ENCODE data around the gene TDRD1. TPM values are rescaled to one million over a fixed set of nuclear protein-coding genes. Genes with fewer than 3 reads are reported as not detected.

The TDRD1 gene
- total RNA-seq, 1 experiment from 2014 or later: not detected

GRCh38 chr10:114256008-114256765 lies 77.0 kb downstream of the TDRD1 start:
- no peaks in the 10 kb centered on the region for H4K20me1 ChIP-seq (ENCODE audit: insufficient read depth, low read depth, low read length)
- H3K9ac ChIP-seq (ENCODE audit: low read length): no peak overlapping the region

GRCh38 chr10:114256822-114257221 lies 77.7 kb downstream of the TDRD1 start:
- H3K9me2 ChIP-seq (replicated peaks; ENCODE audit: insufficient read depth, low read length): no peaks in the 10 kb centered on the region
- H3K36me3 ChIP-seq (ENCODE audit: insufficient read depth, low read length): no peaks in the 10 kb centered on the region
- no peak overlapping the region for H3K4me2 ChIP-seq (ENCODE audit: low read depth, low read length, poor library complexity, severe bottlenecking)

More at GRCh38 chr10:114256008-114256765, 77.0 kb downstream of the TDRD1 start:
- H3K36me3 ChIP-seq (ENCODE audit: insufficient read depth, low read length): no peaks in the 10 kb centered on the region
- H3K9me2 ChIP-seq (replicated peaks; ENCODE audit: insufficient read depth, low read length): no peaks in the 10 kb centered on the region
- no peak for DNase-seq
- no peak overlapping the region for H3K27ac ChIP-seq (ENCODE audit: low read length)
- no peaks in the 10 kb centered on the region for H3K4me1 ChIP-seq (ENCODE audit: low read length)
- no peaks in the 10 kb centered on the region for H3K27me3 ChIP-seq (ENCODE audit: low read length)
- no peaks in the 10 kb centered on the region for H3K79me2 ChIP-seq (ENCODE audit: low read length)
- H2AFZ ChIP-seq (ENCODE audit: low read length): no peak overlapping the region
- H3K9me3 ChIP-seq (ENCODE audit: low read length): no peaks in the 10 kb centered on the region
- H3K4me2 ChIP-seq (ENCODE audit: low read depth, low read length, poor library complexity, severe bottlenecking): no peak overlapping the region
- no peak overlapping the region for H3K4me3 ChIP-seq (ENCODE audit: low read length)

GRCh38 chr10:114257498-114257897 lies 78.3 kb downstream of the TDRD1 start:
- H3K4me1 ChIP-seq (ENCODE audit: low read length): no peaks in the 10 kb centered on the region
- H3K9me3 ChIP-seq (ENCODE audit: low read length): no peaks in the 10 kb centered on the region
- H3K36me3 ChIP-seq (ENCODE audit: insufficient read depth, low read length): no peaks in the 10 kb centered on the region
- no peak overlapping the region for H2AFZ ChIP-seq (ENCODE audit: low read length)
- no peak overlapping the region for H3K4me2 ChIP-seq (ENCODE audit: low read depth, low read length, poor library complexity, severe bottlenecking)
- no peaks in the 10 kb centered on the region for H3K27me3 ChIP-seq (ENCODE audit: low read length)
- no peaks in the 10 kb centered on the region for H4K20me1 ChIP-seq (ENCODE audit: insufficient read depth, low read depth, low read length)
- no peak overlapping the region for H3K9ac ChIP-seq (ENCODE audit: low read length)
- H3K9me2 ChIP-seq (replicated peaks; ENCODE audit: insufficient read depth, low read length): no peaks in the 10 kb centered on the region
- DNase-seq: no peak
- no peak overlapping the region for H3K27ac ChIP-seq (ENCODE audit: low read length)
- no peak overlapping the region for H3K4me3 ChIP-seq (ENCODE audit: low read length)
- H3K79me2 ChIP-seq (ENCODE audit: low read length): no peaks in the 10 kb centered on the region

More at GRCh38 chr10:114256822-114257221, 77.7 kb downstream of the TDRD1 start:
- no peak overlapping the region for H3K9ac ChIP-seq (ENCODE audit: low read length)
- no peaks in the 10 kb centered on the region for H3K4me1 ChIP-seq (ENCODE audit: low read length)
- no peak overlapping the region for H2AFZ ChIP-seq (ENCODE audit: low read length)
- no peaks in the 10 kb centered on the region for H3K27me3 ChIP-seq (ENCODE audit: low read length)
- no peaks in the 10 kb centered on the region for H3K79me2 ChIP-seq (ENCODE audit: low read length)
- H4K20me1 ChIP-seq (ENCODE audit: insufficient read depth, low read depth, low read length): no peaks in the 10 kb centered on the region
- H3K4me3 ChIP-seq (ENCODE audit: low read length): no peak overlapping the region
- no peak overlapping the region for H3K27ac ChIP-seq (ENCODE audit: low read length)
- no peaks in the 10 kb centered on the region for H3K9me3 ChIP-seq (ENCODE audit: low read length)
- no peak for DNase-seq

GRCh38 chr10:114258274-114258840 lies 79.2 kb downstream of the TDRD1 start:
- Histone ChIP-seq H3K36me3 (ENCODE audit: insufficient read depth, low read length) (no peaks in the 10 kb centered on the region), H3K9ac (ENCODE audit: low read length) (no peak overlapping the region), H2AFZ (ENCODE audit: low read length) (no peak overlapping the region), H3K9me2 (replicated peaks; ENCODE audit: insufficient read depth, low read length) (no peaks in the 10 kb centered on the region), H3K79me2 (ENCODE audit: low read length) (no peaks in the 10 kb centered on the region), H3K27ac (ENCODE audit: low read length) (no peak overlapping the region), H3K27me3 (ENCODE audit: low read length) (no peaks in the 10 kb centered on the region), H4K20me1 (ENCODE audit: insufficient read depth, low read depth, low read length) (no peaks in the 10 kb centered on the region), H3K4me3 (ENCODE audit: low read length) (no peak overlapping the region), H3K4me2 (ENCODE audit: low read depth, low read length, poor library complexity, severe bottlenecking) (no peak overlapping the region), H3K9me3 (ENCODE audit: low read length) (no peaks in the 10 kb centered on the region), H3K4me1 (ENCODE audit: low read length) (no peaks in the 10 kb centered on the region)
- no peak for DNase-seq

GRCh38 chr10:114259824-114260223 lies 80.7 kb downstream of the TDRD1 start:
- H3K9me2 ChIP-seq (replicated peaks; ENCODE audit: insufficient read depth, low read length): no peaks in the 10 kb centered on the region
- no peak overlapping the region for H2AFZ ChIP-seq (ENCODE audit: low read length)
- no peaks in the 10 kb centered on the region for H3K9me3 ChIP-seq (ENCODE audit: low read length)
- H3K27ac ChIP-seq (ENCODE audit: low read length): no peak overlapping the region
- no peak overlapping the region for H3K4me3 ChIP-seq (ENCODE audit: low read length)
- DNase-seq: no peak
- no peaks in the 10 kb centered on the region for H3K36me3 ChIP-seq (ENCODE audit: insufficient read depth, low read length)
- no peaks in the 10 kb centered on the region for H3K27me3 ChIP-seq (ENCODE audit: low read length)
- no peak overlapping the region for H3K9ac ChIP-seq (ENCODE audit: low read length)
- no peaks in the 10 kb centered on the region for H4K20me1 ChIP-seq (ENCODE audit: insufficient read depth, low read depth, low read length)
- H3K79me2 ChIP-seq (ENCODE audit: low read length): no peaks in the 10 kb centered on the region
- H3K4me2 ChIP-seq (ENCODE audit: low read depth, low read length, poor library complexity, severe bottlenecking): no peak overlapping the region
- H3K4me1 ChIP-seq (ENCODE audit: low read length): no peaks in the 10 kb centered on the region

GRCh38 chr10:114260366-114260765 lies 81.2 kb downstream of the TDRD1 start:
- Histone ChIP-seq H3K9ac (ENCODE audit: low read length) (no peak overlapping the region), H4K20me1 (ENCODE audit: insufficient read depth, low read depth, low read length) (no peaks in the 10 kb centered on the region)

GRCh38 chr10:114261076-114261475 lies 81.9 kb downstream of the TDRD1 start:
- Histone ChIP-seq H3K79me2 (ENCODE audit: low read length) (no peaks in the 10 kb centered on the region), H3K9ac (ENCODE audit: low read length) (no peak overlapping the region), H3K27ac (ENCODE audit: low read length) (no peak overlapping the region), H3K9me2 (replicated peaks; ENCODE audit: insufficient read depth, low read length) (no peaks in the 10 kb centered on the region), H3K9me3 (ENCODE audit: low read length) (no peaks in the 10 kb centered on the region), H3K4me1 (ENCODE audit: low read length) (no peaks in the 10 kb centered on the region), H2AFZ (ENCODE audit: low read length) (no peak overlapping the region), H3K4me2 (ENCODE audit: low read depth, low read length, poor library complexity, severe bottlenecking) (no peak overlapping the region), H4K20me1 (ENCODE audit: insufficient read depth, low read depth, low read length) (no peaks in the 10 kb centered on the region), H3K4me3 (ENCODE audit: low read length) (no peak overlapping the region), H3K27me3 (ENCODE audit: low read length) (no peaks in the 10 kb centered on the region), H3K36me3 (ENCODE audit: insufficient read depth, low read length) (no peaks in the 10 kb centered on the region)
- DNase-seq: no peak

More at GRCh38 chr10:114260366-114260765, 81.2 kb downstream of the TDRD1 start:
- no peak overlapping the region for H3K27ac ChIP-seq (ENCODE audit: low read length)
- H2AFZ ChIP-seq (ENCODE audit: low read length): no peak overlapping the region
- no peak for DNase-seq
- H3K4me1 ChIP-seq (ENCODE audit: low read length): no peaks in the 10 kb centered on the region
- H3K4me2 ChIP-seq (ENCODE audit: low read depth, low read length, poor library complexity, severe bottlenecking): no peak overlapping the region
- no peaks in the 10 kb centered on the region for H3K27me3 ChIP-seq (ENCODE audit: low read length)
- H3K9me2 ChIP-seq (replicated peaks; ENCODE audit: insufficient read depth, low read length): no peaks in the 10 kb centered on the region
- H3K4me3 ChIP-seq (ENCODE audit: low read length): no peak overlapping the region
- H3K36me3 ChIP-seq (ENCODE audit: insufficient read depth, low read length): no peaks in the 10 kb centered on the region
- H3K79me2 ChIP-seq (ENCODE audit: low read length): no peaks in the 10 kb centered on the region
- no peaks in the 10 kb centered on the region for H3K9me3 ChIP-seq (ENCODE audit: low read length)

GRCh38 chr10:114262496-114262895 lies 83.3 kb downstream of the TDRD1 start:
- H3K36me3 ChIP-seq (ENCODE audit: insufficient read depth, low read length): no peaks in the 10 kb centered on the region
- no peaks in the 10 kb centered on the region for H3K9me2 ChIP-seq (replicated peaks; ENCODE audit: insufficient read depth, low read length)
- H3K4me1 ChIP-seq (ENCODE audit: low read length): no peaks in the 10 kb centered on the region
- H3K9me3 ChIP-seq (ENCODE audit: low read length): no peaks in the 10 kb centered on the region
- no peaks in the 10 kb centered on the region for H3K27me3 ChIP-seq (ENCODE audit: low read length)
- H3K4me3 ChIP-seq (ENCODE audit: low read length): no peak overlapping the region
- no peak overlapping the region for H2AFZ ChIP-seq (ENCODE audit: low read length)
- H3K9ac ChIP-seq (ENCODE audit: low read length): no peak overlapping the region
- no peak overlapping the region for H3K4me2 ChIP-seq (ENCODE audit: low read depth, low read length, poor library complexity, severe bottlenecking)
- no peak overlapping the region for H3K27ac ChIP-seq (ENCODE audit: low read length)
- no peaks in the 10 kb centered on the region for H3K79me2 ChIP-seq (ENCODE audit: low read length)
- no peaks in the 10 kb centered on the region for H4K20me1 ChIP-seq (ENCODE audit: insufficient read depth, low read depth, low read length)
- no peak for DNase-seq

Measured in Karpas-422 (cell line).